Skin of body (tissue), 2 donors: ENCODE results near the gene RIC3. TPM values are rescaled to one million over a fixed set of nuclear protein-coding genes. Genes with fewer than 3 reads are reported as not detected.
A peak's percentile ranks its signal among the peaks of the same experiment; 100 is the strongest.

Experiments
- DNase-seq: peaks from one replicate; lab custom pipeline; 2025; lab: John Stamatoyannopoulos, UW
- total RNA-seq: library from RNA; depleted of rRNA; stranded (reverse); fragments of >200 nt; gene quantifications from one replicate; pipeline ENCODE4 v1.2.3, GENCODE V29; 2014

The RIC3 gene
- total RNA-seq, 1 donor from 2014 or later, result 9.5 TPM

DNA sequence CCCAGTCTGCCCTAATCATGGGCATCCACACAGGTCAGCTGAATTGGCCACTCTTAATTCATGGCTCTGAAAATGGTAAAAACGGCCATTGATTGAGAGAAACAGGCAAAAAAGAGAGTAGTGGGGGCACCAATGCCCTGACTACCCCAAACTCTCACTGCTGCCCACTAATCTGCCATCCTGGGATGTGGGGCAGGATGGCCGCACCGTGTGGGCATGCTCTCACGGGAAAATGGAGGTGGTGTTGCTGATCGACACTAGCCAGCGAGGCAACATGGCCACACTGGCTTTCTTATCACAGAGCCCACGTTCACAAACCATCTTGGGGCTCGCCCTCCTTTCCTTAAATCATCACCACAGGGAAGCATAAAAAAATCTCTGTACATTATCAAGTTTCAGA, 99.1 kb downstream of the RIC3 start:
- no peak for DNase-seq

DNA sequence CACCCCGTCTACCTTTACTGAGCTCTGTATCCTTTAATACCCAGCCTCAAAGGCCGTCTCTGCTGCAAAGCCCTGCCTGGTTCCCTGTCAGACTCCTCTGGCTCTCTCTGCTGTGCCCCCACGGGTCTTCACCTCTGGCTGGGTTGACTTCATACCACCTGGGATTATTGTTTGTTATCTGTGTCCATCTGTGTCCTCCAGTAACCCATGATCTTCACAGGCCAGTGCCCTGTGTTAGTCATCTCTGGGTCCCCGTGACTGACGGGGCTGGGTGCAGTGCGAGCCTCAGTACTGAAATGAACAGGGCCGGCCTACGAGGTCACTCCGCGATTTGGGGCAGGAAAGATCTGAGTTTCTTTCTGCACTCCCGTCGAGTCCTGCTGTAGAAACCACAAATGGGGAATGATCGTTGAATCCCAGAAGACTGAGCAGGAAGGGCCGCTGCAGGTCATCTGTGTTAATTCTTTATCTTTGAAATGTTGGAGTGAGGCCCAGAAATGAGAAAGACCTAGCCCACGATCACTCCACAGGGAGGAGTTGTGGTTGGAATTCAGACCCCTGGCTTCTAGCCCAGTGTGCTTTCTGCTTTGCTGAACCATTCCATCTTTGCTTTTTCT, 100.1 kb downstream of the RIC3 start:
- peak; percentile 59 for DNase-seq

DNA sequence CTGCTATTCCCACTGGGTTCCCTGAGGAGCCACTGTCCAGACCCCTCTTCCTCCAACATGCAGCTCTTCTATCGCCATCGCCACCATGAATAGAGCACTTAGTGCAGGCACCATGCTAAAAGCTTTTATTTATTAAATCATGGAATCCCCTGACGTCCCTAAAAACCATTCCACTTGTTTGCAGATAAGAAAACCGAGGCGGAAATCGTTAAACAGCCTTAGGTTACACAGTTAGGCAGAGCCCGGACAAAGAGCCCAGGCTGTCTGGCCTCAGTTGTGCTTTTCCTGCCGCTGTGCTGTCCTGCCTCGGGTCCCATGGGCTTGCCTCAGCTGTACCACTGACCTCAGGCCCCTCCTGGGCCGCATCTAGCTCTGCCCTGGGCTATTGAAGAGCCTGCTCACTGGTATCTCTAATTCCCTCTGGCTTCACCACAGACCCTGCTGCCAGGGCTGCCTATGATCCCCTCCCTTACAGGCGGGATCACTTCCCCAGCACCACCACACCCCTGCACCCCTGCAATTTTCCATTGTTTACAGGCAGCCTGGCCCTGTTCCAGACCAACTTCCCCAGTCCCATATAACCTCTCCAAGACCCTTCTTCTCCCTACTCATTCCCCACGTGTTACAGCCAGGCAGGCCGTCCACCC, 100.8 kb downstream of the RIC3 start:
- no peak for DNase-seq

DNA sequence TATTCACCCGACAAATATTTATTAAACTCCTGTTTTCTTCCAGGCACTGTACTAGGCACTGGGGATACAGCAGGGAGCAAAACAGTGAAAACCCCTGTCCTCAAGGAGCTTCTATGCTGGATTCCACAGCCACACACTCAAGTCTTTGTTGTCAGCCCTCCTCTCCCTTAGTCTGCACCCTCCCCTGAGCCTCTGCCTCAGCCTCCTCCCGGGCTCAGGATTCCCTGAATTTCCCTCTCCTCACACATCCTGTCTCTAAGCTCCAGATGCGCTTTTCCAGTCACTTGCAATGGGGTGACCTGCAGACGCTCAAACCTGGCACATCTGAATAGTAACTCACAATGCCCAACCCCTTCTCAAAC, 101.3 kb downstream of the RIC3 start:
- no peak for DNase-seq

DNA sequence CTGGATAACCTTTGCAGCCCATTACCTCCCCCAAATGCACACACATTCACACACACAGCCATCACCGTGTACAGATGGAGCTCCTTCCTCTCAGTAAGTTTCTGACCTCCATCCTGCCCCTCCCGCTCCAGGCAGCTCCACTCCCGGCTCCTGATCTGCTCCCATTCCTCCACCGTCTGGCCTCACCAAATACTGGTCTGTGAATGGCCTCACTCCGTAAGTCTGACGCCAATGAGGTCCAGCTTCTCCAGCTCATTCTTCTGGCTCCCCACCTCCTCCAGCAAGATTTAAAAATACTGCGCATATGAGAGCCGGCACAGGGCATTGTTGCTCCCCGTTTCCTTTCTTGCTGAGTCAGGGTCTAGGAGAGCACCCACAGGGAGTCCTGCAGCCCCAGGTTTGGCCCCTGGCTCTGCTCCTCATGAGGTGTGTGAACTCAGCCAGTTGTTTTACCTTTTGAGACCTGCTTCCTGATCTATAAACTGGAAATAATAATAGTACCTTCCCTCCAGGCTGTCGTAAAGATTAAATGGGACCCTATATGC, 101.8 kb downstream of the RIC3 start:
- no peak for DNase-seq

DNA sequence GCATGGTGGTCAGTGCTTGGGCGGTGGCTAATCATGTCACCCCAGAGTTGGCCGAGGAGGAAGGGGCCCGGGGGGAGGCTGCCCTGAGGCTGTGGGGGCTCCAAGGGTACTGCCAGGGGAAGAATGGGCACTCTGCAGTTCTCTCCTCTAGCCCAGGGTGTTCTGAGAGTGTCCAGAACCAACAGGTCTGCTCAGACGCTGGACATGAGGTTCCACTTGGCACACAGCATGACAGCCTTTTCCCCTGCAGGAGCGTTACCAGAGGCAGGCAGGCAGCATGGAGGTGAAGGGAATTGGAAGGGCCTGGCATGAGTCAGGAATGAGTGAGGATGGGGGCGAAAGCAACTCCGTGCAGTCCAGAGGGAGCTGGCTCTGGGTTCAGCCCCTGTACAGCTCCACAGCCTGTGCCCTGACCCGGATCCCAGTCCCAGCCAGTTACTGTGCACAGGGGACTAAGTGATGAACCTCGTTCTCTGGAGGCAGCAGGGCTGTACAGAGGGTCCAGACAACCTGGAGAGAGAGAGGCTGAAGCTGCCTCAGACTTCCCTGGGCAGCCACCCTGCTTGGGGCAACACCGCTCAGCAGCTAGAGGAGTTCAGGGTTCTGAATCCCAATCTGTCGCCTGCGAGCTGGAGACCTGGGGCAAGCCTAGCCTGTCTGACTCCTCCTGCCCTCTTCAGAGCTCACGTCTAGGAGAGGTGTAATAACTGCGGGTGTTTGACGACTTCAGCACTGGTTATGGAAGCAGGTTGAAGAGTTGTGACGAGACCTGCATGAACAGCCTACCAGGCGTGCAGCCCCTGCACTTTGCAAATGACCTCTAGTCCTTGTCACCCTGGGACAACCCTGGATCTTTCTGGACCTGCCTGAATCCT, 102.6 kb downstream of the RIC3 start:
- no peak for DNase-seq

DNA sequence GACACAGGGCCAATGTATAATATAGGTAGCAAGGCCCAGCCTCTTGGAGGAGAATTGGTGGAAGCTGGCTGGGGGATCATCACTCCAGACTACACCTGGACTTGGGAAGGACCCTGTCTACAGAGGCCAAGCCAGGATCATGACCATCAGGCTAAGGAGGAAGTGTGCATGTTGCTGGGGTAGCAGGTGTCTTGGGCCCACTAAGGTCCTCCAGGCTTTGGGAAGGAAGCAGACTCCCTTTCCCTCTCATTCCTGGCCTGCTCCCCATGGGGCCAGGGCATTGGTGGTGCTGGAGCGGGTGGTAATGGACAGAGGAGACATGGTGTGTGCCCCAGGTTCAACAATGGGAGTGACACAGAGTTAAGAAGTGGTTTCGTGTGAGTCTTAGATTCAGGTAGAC, 103.8 kb downstream of the RIC3 start:
- no peak for DNase-seq

DNA sequence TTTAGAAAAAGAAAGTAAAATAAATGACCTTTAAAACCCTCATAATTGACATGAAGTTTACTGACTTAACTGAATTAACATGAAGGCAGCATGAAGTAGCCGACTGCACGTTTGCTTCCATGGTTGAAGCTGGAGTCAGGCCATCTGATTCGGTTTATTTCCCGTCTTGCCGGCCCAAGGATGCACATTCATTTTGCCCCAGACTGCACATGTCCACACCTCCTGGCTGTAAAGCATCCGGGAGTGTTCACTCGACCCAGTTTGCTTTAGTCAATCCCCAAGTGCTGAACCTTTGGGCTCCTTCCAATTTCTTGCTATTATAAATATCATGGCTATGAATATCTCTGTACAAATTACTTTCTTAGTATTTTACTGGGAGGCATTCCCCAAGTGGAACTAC, 105.5 kb downstream of the RIC3 start:
- DNase-seq, result no peak

DNA sequence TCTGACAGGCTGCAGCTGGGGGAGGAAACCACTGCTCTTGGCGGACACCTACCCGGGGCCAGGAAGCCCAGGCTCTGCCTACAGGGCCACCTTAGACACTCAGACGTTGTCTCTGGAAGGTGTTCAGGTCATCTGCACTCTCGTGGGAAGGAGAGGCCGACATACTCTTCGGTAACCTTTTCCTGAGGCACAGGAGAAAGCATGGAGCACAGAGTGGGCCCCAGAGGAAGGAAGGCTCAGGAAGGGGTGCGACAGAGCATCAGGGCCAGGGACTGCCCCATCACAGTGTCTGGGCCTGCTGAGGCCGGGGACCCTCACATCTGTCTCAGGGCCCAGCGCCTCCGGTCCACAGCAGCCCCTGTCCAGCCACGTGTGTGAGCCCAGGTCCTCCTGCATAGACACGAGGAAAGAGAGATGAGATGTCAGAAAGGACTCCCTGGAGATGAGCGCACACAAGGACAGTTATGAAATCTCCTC, 106.0 kb downstream of the RIC3 start:
- no peak for DNase-seq

DNA sequence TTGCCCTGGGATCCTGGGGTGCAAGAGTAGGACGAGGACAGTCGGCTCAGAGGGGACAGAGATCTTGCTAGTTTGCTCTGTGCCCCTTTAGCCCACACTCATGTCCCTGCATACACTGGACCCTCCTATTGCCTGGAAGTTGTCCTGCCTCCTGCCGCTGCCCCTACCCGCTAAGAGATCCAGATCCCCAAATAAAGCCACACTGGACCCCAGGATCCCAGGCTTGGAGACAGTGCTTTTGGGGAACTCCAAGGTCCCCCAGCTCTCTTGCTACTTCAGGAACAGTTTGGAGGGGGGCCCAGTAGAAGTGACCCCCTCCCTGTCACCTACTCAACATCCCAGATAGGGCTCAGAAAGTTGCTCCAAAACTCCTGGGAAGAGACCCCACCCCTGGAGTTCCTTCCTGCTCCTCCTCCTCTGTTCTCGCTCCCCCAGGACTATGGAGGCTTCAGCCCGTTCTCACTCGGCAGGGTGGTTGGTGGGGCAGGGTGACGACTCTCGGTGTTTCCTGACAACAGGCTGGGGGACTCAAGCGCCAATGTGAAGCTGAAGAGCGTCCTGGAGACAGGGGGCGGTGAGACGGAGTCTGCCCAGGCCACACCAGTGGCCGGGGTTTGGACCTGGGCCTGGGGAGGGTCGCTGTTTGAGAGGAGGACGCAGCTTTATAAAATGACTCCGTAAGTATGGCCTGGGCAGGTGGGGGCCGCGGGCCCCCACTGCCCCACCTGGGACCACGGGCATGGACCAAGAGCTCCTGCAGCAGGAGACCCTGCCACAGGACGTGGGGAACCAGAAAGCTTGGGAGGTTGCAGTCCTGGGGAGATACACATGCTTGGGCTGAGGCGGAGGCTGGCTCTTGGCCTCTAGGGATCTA, 107.0 kb downstream of the RIC3 start:
- no peak for DNase-seq

DNA sequence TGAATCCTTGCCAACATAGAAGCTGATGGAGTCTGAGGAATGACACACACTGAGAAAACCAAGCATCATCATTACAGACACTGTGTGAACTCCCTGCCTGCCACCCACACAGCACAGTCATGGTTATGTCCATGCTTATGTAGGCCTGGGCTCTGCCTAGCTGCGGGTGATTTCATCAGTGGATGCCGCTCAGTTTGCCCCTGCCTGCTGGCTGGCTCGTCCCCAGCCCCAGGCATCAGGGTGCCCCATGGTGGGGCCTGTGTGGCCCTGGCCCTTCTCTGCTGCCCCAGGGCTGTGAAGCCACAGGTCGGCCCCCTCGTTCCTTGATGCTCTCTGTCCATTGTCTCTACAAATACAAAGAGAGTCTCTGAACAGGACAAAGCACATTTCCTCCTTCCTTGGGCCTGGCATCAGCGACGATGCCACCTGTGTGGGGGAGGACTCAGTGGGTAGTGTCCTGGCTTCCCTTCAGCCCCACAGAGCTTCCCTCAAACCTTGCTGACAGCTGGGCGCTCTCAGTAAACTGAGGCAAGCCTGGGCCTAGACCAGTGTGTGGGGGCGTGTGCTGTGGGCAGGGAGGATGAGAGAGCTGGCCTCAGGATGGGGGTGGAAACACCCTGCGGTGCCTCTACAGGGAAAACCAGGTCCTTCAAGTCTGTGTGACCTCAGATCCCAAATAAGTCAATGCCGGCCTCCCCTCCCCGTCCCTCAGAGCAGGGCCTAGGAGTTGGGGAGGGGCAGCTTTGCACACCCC, 107.8 kb downstream of the RIC3 start:
- no peak for DNase-seq

DNA sequence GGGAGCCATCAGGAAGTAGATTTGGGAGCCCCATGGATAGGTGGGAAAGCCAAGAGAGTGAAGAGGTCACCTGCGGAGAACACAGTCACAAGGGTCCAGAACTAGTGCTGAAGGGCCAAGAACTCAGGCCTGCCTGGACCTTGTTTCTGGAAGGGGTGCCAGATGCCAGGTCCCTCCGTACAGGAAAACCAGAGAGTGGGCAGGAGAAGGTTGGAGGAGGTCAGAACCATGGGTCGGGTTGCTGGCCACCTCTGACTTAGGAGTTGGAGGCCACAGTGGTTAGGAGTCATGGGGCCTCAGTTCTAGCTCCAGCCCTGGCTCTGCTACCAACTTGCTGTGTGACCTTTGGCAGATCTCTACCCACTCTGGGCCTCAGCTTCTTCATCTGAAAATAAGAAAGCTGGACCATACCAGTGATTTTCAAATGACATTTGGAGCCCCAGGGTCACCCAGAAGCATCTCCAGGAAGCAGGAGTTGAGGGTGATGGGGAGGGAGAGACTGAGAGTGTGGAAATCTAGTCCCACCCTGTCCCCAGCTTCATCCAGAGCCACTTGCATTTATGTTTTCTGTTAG, 108.6 kb downstream of the RIC3 start:
- no peak for DNase-seq

DNA sequence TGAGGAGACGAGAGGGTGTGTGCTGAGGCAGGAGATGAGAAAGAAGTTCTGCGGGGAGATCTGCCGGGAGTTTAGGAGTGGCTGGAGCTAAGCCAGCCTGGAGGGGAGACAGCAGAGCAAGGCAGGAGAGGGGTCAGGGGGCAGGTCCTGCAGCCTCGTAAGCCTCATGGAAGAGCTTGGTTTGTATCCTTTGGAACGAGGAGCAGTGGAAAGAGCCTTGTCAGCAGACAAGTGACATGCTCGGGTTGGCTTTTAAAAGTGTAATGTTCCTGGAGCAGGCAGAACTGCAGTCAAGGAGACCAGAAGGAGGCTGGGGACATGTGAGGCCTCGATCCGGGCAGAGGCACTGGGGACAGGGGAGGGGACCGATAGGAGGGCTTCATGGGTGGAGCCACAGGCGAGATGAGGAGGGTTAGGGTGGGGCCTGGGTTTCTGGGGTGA, 109.2 kb downstream of the RIC3 start:
- no peak for DNase-seq

DNA sequence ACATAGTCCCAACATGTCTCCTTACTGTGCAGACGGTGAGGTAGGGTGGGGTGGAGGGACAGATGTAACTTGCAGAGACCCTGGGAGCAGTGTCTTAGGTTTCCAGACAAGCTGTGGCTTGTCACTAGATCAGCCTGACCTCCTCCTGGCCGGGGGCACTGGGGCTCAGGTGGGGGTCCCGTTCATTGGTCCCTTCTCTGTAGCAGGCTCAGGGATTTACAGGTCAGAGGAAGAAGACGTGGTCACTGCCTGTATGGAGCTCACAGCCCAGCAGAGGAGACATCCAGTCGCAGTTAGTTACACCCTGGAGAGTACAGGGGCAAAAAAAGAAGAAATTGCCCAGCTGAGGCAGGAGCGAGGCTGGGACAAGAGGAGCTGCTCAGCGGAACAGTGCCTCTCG, 109.8 kb downstream of the RIC3 start:
- DNase-seq, result no peak

DNA sequence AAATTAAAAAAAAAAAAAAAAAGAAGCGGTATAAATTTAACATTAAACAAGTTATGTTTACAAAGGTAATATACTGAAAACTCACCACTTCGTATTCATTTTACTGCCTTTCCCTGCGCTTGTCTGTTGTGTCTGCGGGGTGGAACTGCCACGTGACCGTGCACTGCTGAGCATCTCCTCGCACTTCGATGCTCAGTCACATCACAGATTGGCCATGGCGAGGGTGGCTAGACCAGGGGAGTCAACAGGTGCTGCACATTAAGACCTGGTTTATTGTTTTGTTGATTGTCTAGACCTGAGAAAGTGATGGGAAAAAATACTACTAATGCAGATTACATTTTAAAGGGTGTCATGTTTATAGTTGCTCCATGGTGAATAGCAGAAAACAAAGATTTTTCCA, 110.6 kb downstream of the RIC3 start:
- no peak for DNase-seq

DNA sequence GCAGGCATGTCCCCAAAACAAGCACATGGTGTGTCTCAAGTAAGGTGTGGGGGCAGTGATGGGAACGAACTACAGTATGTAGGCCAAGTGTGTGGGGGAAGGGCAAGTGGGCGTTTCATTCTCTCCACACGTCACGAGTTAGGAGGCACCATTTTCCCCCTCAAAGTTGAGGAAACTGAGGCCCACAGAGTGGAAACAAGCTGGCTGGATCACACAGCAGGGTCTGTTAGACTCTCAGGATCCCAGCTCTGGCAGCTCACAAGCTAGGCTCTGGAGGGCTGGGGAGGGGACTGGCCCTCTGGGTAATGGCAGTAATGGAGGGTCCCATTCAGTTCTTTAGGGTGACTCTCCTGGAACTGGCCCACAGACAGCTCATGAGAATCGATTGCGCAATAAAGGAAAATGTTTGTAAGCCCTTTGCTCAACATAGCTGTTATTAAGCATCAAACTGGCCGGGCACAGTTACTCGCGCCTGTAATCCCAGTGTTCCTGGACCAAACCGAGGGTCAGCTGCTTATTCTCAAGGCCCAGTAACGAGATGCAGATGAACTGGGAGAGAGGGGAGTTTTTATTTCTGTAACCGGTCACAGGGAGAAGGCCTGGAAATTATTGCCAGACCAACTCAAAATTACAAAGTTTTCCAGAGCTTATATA, 111.9 kb downstream of the RIC3 start:
- DNase-seq, result peak; percentile 37
